HG03575 (cell line): ENCODE data around the gene CSF3.

Experiments
- ATAC-seq: cut with Tn5 transposase; IDR thresholded peaks from one replicate; pipeline ENCODE4 v1.9.1; 2021; ENCODE audit not compliant: unreplicated experiment, insufficient number of reproducible peaks, low FRiP score; ENCODE audit errors: extremely low read depth

The CSF3 gene

GRCh38 chr17:40015005-40015997, at the start of gene CSF3:
Gene CSF3, plus strand, starts transcription at chr17:40015440. Its CDS starts 35 bp downstream, at chr17:40015475.
- ATAC-seq: no peak

GRCh38 chr17:39966771-39967170, 48.5 kb upstream of the CSF3 start:
- no peak for ATAC-seq

GRCh38 chr17:39968761-39969160, 46.5 kb upstream of the CSF3 start:
- ATAC-seq: no peak

GRCh38 chr17:39969375-39969774, 45.9 kb upstream of the CSF3 start:
- ATAC-seq: no peak

- no peak for ATAC-seq
Observed at GRCh38 chr17:39970157-39970692, 45.0 kb upstream of the CSF3 start.

- no peak for ATAC-seq
Observed at GRCh38 chr17:39971076-39971603, 44.1 kb upstream of the CSF3 start.

- ATAC-seq: no peak
Observed at GRCh38 chr17:39972271-39972670, 43.0 kb upstream of the CSF3 start.

- no peak for ATAC-seq
Observed at GRCh38 chr17:39973496-39973895, 41.7 kb upstream of the CSF3 start.

- no peak for ATAC-seq
Observed at GRCh38 chr17:39974433-39974832, 40.8 kb upstream of the CSF3 start.

GRCh38 chr17:39975801-39976200, 39.4 kb upstream of the CSF3 start:
- no peak for ATAC-seq

- no peak for ATAC-seq
Observed at GRCh38 chr17:39979016-39979670, 36.1 kb upstream of the CSF3 start.

GRCh38 chr17:39979893-39980350, 35.3 kb upstream of the CSF3 start:
- ATAC-seq: no peak

GRCh38 chr17:39980351-39981206, 34.7 kb upstream of the CSF3 start, which contains the start of gene PSMD3:
Gene PSMD3, plus strand, starts transcription at chr17:39980807. Its CDS starts 164 bp downstream, at chr17:39980971.
- peak; percentile 69 for ATAC-seq

GRCh38 chr17:39981207-39981741, 34.0 kb upstream of the CSF3 start:
- no peak for ATAC-seq

GRCh38 chr17:39981766-39982375, 33.4 kb upstream of the CSF3 start:
- no peak for ATAC-seq

GRCh38 chr17:39988206-39988810, 26.9 kb upstream of the CSF3 start:
- no peak for ATAC-seq

GRCh38 chr17:39994448-39994847, 20.8 kb upstream of the CSF3 start:
- ATAC-seq: no peak

GRCh38 chr17:39995438-39995837, 19.8 kb upstream of the CSF3 start:
- no peak for ATAC-seq
